ENCODE results near the gene LINGO1.
A peak's percentile ranks its signal among the peaks of the same experiment; 100 is the strongest.

The LINGO1 gene

GRCh38 chr15:77628010-77628409, 4.7 kb downstream of the LINGO1 start:
- Histone ChIP-seq H3K9ac (ENCODE audit: low read depth, low read length) (no peak overlapping the region), H3K4me1 (ENCODE audit: control insufficient read depth, insufficient read depth, low read length) (peaks cover 37% of the 10 kb centered on the region)

GRCh38 chr15:77627581-77627980, 5.1 kb downstream of the LINGO1 start:
- Histone ChIP-seq H3K4me1 (ENCODE audit: control insufficient read depth, insufficient read depth, low read length) (peaks cover 38% of the 10 kb centered on the region), H3K27me3 (ENCODE audit: control insufficient read depth, insufficient read depth, low read length) (no peaks in the 10 kb centered on the region), H3K9ac (ENCODE audit: low read depth, low read length) (no peak overlapping the region), H3K9me3 (ENCODE audit: control insufficient read depth, insufficient read depth, low read length) (no peaks in the 10 kb centered on the region), H3K4me3 (ENCODE audit: low read depth, low read length) (no peak overlapping the region), H3K36me3 (ENCODE audit: control insufficient read depth, insufficient read depth, low read length) (no peaks in the 10 kb centered on the region)

More at GRCh38 chr15:77628010-77628409, 4.7 kb downstream of the LINGO1 start:
- Histone ChIP-seq H3K27me3 (ENCODE audit: control insufficient read depth, insufficient read depth, low read length) (no peaks in the 10 kb centered on the region), H3K4me3 (ENCODE audit: low read depth, low read length) (no peak overlapping the region), H3K36me3 (ENCODE audit: control insufficient read depth, insufficient read depth, low read length) (no peaks in the 10 kb centered on the region), H3K9me3 (ENCODE audit: control insufficient read depth, insufficient read depth, low read length) (no peaks in the 10 kb centered on the region)

GRCh38 chr15:77627067-77627466, 5.6 kb downstream of the LINGO1 start:
- no peak overlapping the region for H3K9ac ChIP-seq (ENCODE audit: low read depth, low read length)
- H3K9me3 ChIP-seq (ENCODE audit: control insufficient read depth, insufficient read depth, low read length) = no peaks in the 10 kb centered on the region
- no peaks in the 10 kb centered on the region for H3K36me3 ChIP-seq (ENCODE audit: control insufficient read depth, insufficient read depth, low read length)
- H3K27me3 ChIP-seq (ENCODE audit: control insufficient read depth, insufficient read depth, low read length) = no peaks in the 10 kb centered on the region
- H3K4me3 ChIP-seq (ENCODE audit: low read depth, low read length) = no peak overlapping the region
- peaks cover 42% of the 10 kb centered on the region for H3K4me1 ChIP-seq (ENCODE audit: control insufficient read depth, insufficient read depth, low read length)

- Histone ChIP-seq H3K4me3 (ENCODE audit: low read depth, low read length) (no peak overlapping the region), H3K36me3 (ENCODE audit: control insufficient read depth, insufficient read depth, low read length) (no peaks in the 10 kb centered on the region), H3K9ac (ENCODE audit: low read depth, low read length) (no peak overlapping the region), H3K9me3 (ENCODE audit: control insufficient read depth, insufficient read depth, low read length) (no peaks in the 10 kb centered on the region), H3K4me1 (ENCODE audit: control insufficient read depth, insufficient read depth, low read length) (peaks cover 49% of the 10 kb centered on the region), H3K27me3 (ENCODE audit: control insufficient read depth, insufficient read depth, low read length) (no peaks in the 10 kb centered on the region)
Observed at GRCh38 chr15:77626002-77626401, 6.7 kb downstream of the LINGO1 start.

- Histone ChIP-seq H3K27me3 (ENCODE audit: control insufficient read depth, insufficient read depth, low read length) (no peaks in the 10 kb centered on the region), H3K9ac (ENCODE audit: low read depth, low read length) (no peak overlapping the region), H3K36me3 (ENCODE audit: control insufficient read depth, insufficient read depth, low read length) (no peaks in the 10 kb centered on the region), H3K4me3 (ENCODE audit: low read depth, low read length) (no peak overlapping the region), H3K4me1 (ENCODE audit: control insufficient read depth, insufficient read depth, low read length) (peaks cover 43% of the 10 kb centered on the region), H3K9me3 (ENCODE audit: control insufficient read depth, insufficient read depth, low read length) (no peaks in the 10 kb centered on the region)
Observed at GRCh38 chr15:77625376-77625775, 7.3 kb downstream of the LINGO1 start.

- Histone ChIP-seq H3K27me3 (ENCODE audit: control insufficient read depth, insufficient read depth, low read length) (no peaks in the 10 kb centered on the region), H3K4me1 (ENCODE audit: control insufficient read depth, insufficient read depth, low read length) (peaks cover 40% of the 10 kb centered on the region), H3K36me3 (ENCODE audit: control insufficient read depth, insufficient read depth, low read length) (no peaks in the 10 kb centered on the region), H3K9ac (ENCODE audit: low read depth, low read length) (no peak overlapping the region), H3K9me3 (ENCODE audit: control insufficient read depth, insufficient read depth, low read length) (no peaks in the 10 kb centered on the region), H3K4me3 (ENCODE audit: low read depth, low read length) (no peak overlapping the region)
Observed at GRCh38 chr15:77624868-77625267, 7.8 kb downstream of the LINGO1 start.

GRCh38 chr15:77623755-77624524, 8.8 kb downstream of the LINGO1 start:
- no peaks in the 10 kb centered on the region for H3K9me3 ChIP-seq (ENCODE audit: control insufficient read depth, insufficient read depth, low read length)
- H3K36me3 ChIP-seq (ENCODE audit: control insufficient read depth, insufficient read depth, low read length) = no peaks in the 10 kb centered on the region
- H3K4me3 ChIP-seq (ENCODE audit: low read depth, low read length) = peak overlapping the region; percentile 9
- no peak overlapping the region for H3K9ac ChIP-seq (ENCODE audit: low read depth, low read length)
- no peaks in the 10 kb centered on the region for H3K27me3 ChIP-seq (ENCODE audit: control insufficient read depth, insufficient read depth, low read length)
- peaks cover 35% of the 10 kb centered on the region for H3K4me1 ChIP-seq (ENCODE audit: control insufficient read depth, insufficient read depth, low read length)

GRCh38 chr15:77622934-77623754, 9.6 kb downstream of the LINGO1 start:
- no peaks in the 10 kb centered on the region for H3K36me3 ChIP-seq (ENCODE audit: control insufficient read depth, insufficient read depth, low read length)
- H3K27me3 ChIP-seq (ENCODE audit: control insufficient read depth, insufficient read depth, low read length) = no peaks in the 10 kb centered on the region
- peaks cover 34% of the 10 kb centered on the region for H3K4me1 ChIP-seq (ENCODE audit: control insufficient read depth, insufficient read depth, low read length)
- no peaks in the 10 kb centered on the region for H3K9me3 ChIP-seq (ENCODE audit: control insufficient read depth, insufficient read depth, low read length)
- H3K4me3 ChIP-seq (ENCODE audit: low read depth, low read length) = no peak overlapping the region
- no peak overlapping the region for H3K9ac ChIP-seq (ENCODE audit: low read depth, low read length)

GRCh38 chr15:77622209-77622933, 10.3 kb downstream of the LINGO1 start:
- no peak overlapping the region for H3K4me3 ChIP-seq (ENCODE audit: low read depth, low read length)
- no peak overlapping the region for H3K9ac ChIP-seq (ENCODE audit: low read depth, low read length)

GRCh38 chr15:77621847-77622208, 10.9 kb downstream of the LINGO1 start:
- Histone ChIP-seq H3K27me3 (ENCODE audit: control insufficient read depth, insufficient read depth, low read length) (no peaks in the 10 kb centered on the region), H3K4me3 (ENCODE audit: low read depth, low read length) (no peak overlapping the region), H3K4me1 (ENCODE audit: control insufficient read depth, insufficient read depth, low read length) (peaks cover 25% of the 10 kb centered on the region), H3K36me3 (ENCODE audit: control insufficient read depth, insufficient read depth, low read length) (no peaks in the 10 kb centered on the region), H3K9me3 (ENCODE audit: control insufficient read depth, insufficient read depth, low read length) (no peaks in the 10 kb centered on the region), H3K9ac (ENCODE audit: low read depth, low read length) (peak overlapping the region; percentile 9)

More at GRCh38 chr15:77622209-77622933, 10.3 kb downstream of the LINGO1 start:
- peaks cover 26% of the 10 kb centered on the region for H3K4me1 ChIP-seq (ENCODE audit: control insufficient read depth, insufficient read depth, low read length)
- H3K36me3 ChIP-seq (ENCODE audit: control insufficient read depth, insufficient read depth, low read length) = no peaks in the 10 kb centered on the region
- no peaks in the 10 kb centered on the region for H3K27me3 ChIP-seq (ENCODE audit: control insufficient read depth, insufficient read depth, low read length)
- no peaks in the 10 kb centered on the region for H3K9me3 ChIP-seq (ENCODE audit: control insufficient read depth, insufficient read depth, low read length)

- H3K4me1 ChIP-seq (ENCODE audit: control insufficient read depth, insufficient read depth, low read length) = peaks cover 22% of the 10 kb centered on the region
Observed at GRCh38 chr15:77620960-77621647, 11.6 kb downstream of the LINGO1 start.

More at GRCh38 chr15:77620960-77621647, 11.6 kb downstream of the LINGO1 start:
- Histone ChIP-seq H3K36me3 (ENCODE audit: control insufficient read depth, insufficient read depth, low read length) (peaks cover 2% of the 10 kb centered on the region), H3K9ac (ENCODE audit: low read depth, low read length) (peak overlapping the region; percentile 9), H3K9me3 (ENCODE audit: control insufficient read depth, insufficient read depth, low read length) (no peaks in the 10 kb centered on the region), H3K27me3 (ENCODE audit: control insufficient read depth, insufficient read depth, low read length) (no peaks in the 10 kb centered on the region), H3K4me3 (ENCODE audit: low read depth, low read length) (no peak overlapping the region)

Data from iPS-15b (cell line).